Measurements from ENCODE around the gene HECTD4.
"Not testable (repeated sequence)": the region's sequence is repeated elsewhere in the genome, so short reads cannot be mapped to it uniquely, and the experiment has no call there.

The HECTD4 gene

GRCh38 chr12:112162241-112162790 lies 219.9 kb downstream of the HECTD4 start:
- no peak for DNase-seq

DNA sequence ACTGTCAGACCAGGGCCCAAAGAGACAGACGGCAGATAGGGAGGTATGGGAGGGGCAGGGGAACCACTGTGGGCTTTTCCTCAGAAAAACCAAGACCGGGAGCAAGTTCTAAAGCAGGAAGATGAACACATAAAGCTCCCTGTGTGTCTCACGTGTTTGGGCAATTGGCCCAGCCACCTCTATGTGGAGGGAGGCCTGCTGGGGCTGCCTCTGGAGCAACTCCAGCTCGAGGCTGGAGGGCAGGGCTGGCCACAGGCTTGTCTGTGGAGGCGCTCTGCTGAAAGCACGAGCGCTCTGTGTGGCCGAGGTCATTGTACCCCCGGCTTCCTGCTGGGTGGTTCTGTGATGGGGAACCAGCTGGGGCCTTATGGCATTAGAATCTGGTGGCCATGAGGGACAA lies 220.5 kb downstream of the HECTD4 start:
- no peak for DNase-seq

GRCh38 chr12:112160611-112161010 lies 221.6 kb downstream of the HECTD4 start:
- DNase-seq, result no peak

- DNase-seq, result no peak
These were observed 223.1 kb downstream of the HECTD4 start for GRCh38 chr12:112159146-112159541.

- not testable (repeated sequence) for DNase-seq
These were observed 223.6 kb downstream of the HECTD4 start for GRCh38 chr12:112158461-112159145.

DNA sequence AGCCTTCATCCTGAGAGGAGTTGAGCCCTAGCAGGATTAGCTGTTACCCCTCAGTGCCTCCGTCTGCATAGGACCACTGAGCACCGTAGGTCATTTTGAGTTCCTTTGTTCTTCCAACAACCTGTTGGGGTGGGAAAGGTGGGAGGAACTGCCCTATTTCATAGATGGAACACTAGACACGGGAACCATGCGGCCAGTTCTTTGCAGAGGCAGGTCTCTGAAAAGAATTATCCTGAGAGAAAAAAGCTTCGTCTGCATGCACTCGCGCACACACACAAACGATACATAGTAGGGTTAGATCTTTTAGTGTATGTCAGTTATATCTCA lies 228.4 kb downstream of the HECTD4 start:
- DNase-seq, result no peak

DNA sequence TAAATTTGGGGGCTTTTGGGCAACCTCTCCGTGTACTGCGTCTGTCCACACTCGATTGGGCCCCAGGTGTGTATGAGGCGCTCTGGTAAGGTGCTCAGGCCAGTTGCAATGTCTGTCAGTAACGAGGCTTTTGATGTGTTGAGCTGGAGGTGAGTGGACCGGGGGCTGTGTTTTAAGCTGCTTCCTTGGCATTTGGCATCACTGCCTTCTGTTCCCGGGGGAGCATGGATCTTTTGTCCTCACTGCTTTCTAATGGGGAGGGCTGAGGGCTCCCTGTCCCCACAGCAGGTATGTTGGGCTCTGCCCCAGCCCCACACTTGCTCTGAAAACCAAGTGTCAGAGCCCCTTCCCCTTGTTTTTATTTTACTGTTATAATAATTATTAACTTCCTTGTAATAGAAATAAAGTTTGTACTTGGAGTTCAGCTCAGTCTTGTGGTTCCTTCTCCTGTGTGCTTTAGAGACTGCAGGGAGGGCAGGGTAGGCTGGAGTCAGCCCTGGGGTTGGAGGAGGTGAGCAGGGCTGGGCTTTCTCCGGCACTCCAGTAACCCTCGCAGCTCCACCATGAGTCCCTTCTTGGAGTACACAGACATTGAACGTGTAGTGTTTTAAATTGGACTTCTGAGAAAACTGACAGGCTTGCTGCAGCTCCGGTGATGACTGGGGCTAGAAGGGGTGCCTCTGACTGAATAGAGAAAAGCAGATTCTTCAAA lies 228.9 kb downstream of the HECTD4 start:
- no peak for DNase-seq

- DNase-seq, result no peak
These were observed 230.3 kb downstream of the HECTD4 start for GRCh38 chr12:112151766-112152541.

- no peak for DNase-seq
These were observed 232.6 kb downstream of the HECTD4 start for GRCh38 chr12:112149596-112149995.

GRCh38 chr12:112148031-112148513 lies 234.2 kb downstream of the HECTD4 start:
- DNase-seq, result no peak

DNA sequence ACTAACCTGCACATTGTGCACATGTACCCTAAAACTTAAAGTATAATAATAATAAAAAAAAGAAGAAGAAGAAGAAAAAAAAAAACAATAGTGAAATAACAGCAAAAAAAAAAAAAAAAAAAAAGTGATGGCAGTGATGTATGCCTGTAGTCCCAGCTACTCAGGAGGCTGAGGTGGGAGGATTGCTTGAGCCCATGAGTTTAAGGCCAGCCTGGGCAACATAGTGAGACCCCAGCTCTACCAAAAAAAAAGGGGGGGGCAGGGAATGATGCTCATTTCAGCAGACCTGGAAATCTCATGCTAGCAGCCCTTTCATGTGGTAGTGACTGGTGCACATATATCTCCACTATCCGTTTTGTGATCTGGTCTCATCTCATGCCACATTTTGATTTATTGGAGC lies 236.1 kb downstream of the HECTD4 start:
- no peak for DNase-seq

DNA sequence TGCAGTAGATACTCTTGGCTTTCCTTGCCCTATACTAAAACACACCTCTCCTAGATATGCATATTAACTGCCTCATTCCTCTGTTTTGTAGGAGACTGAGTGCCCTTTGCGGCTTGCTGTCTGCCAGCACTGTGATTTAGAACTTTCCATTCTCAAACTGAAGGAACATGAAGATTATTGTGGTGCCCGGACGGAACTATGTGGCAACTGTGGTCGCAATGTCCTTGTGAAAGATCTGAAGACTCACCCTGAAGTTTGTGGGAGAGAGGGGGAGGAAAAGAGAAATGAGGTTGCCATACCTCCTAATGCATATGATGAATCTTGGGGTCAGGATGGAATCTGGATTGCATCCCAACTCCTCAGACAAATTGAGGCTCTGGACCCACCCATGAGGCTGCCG lies 241.5 kb downstream of the HECTD4 start:
- DNase-seq, result no peak

DNA sequence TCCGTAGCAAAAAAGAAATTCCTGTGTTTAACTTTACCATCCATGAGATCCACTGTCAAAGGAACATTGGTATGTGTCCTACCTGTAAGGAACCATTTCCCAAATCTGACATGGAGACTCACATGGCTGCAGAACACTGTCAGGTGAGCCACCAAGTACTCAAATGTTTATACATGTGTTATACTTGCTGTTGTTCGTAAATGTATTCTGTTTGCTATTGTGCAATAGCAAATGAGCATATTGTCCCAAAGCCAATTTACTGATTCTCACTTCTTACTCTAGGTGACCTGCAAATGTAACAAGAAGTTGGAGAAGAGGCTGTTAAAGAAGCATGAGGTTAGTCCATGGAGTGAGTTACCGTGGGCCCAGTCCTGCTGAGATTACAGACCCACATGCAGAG lies 247.5 kb downstream of the HECTD4 start:
- no peak for DNase-seq

DNA sequence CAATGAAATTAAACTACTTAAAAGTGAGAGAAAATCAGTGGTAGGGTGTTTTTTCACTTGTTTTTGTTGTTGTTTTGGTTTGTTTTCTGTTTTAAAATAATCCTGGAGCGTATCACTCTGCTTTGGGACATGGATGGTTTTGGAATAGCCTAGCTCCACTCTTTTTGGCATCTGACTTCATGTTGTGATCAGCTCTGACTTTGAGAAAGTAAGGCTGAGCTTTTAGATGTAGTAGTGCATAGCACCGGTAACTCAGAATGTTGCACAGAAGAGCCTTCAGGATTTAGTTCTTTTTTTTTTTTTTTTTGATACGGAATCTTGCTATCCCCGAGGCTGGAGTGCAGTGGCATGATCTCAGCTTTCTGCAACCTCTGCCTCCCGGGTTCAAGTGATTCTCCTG lies 248.8 kb downstream of the HECTD4 start:
- DNase-seq, result no peak

DNA sequence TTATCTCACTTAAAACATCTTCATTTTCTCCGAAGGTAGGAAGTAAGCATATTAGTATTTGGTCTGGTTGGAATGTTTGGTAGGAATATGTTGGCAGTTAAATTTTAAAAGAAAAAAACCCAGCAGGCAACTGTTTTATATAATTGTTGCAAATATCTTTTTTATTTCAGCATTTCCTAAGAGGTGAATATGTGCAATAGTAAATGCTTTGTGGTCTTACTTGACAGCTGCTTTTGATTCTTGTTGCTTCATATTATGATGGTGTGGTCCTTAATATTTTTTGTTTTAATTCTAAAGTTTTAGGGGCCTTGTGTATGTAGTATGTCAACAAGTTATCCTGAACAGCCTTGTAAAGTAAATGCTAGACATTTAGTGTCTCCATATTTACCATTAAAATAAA lies 250.5 kb downstream of the HECTD4 start:
- DNase-seq, result no peak

DNA sequence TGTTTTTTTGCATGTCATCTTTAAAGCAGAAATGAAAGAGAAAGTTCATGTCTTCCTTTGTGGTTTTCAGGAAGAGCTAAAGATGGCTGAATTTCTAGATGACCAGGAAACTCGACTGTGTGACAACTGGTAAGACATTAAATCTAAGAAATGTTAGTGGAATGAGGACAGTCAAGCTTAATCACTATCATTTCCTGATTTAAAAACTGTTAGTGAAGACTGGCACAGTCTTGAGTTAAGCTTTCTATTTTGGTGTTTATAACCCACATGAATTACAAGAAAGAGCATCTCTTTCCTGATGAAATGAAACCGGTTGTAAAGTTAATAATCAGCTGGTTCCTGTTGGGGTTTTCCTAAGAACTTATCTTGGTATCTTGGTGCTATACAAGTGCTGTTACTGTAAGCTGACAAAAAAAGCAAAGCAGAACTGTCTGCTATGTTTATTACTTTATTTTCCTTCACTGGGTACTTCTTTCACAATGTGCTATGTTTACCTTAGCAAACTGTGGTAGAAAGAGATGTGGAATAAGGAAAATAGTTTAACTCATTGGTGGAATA lies 251.7 kb downstream of the HECTD4 start:
- no peak for DNase-seq

- no peak for DNase-seq
These were observed 255.3 kb downstream of the HECTD4 start for GRCh38 chr12:112126911-112127310.

DNA sequence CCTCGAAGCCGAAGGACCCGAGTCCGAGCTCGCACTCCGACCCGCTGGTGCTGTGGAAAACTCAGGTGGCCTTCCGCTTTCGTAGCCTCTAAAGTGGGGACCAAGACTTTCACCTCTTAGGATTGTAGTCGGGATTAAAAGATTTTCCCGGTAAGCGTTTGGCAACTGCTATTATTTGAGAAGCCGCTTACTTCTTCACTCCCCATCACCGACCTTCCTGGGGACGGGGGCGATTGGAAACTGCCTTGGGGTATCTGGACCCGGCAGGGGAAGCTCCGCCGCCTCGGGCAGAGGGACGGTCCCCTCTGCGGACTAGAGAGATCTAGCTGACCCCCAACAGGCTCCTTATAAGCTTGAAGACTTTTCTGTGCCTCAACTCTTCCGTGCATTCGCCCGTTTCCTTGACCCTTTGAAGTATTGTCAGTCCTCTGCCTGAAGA lies 256.2 kb downstream of the HECTD4 start:
- peak in 1 of 56 donors; percentile 31 for DNase-seq

- DNase-seq, result peak; percentile 80 to 99 (median 97)
These were observed 256.8 kb downstream of the HECTD4 start, which contains the start of gene TRAFD1 for GRCh38 chr12:112125250-112125999. TRAFD1 (plus strand) TSS chr12:112125560; CDS start chr12:112130523, 4,963 bp downstream.

GRCh38 chr12:112124918-112125249 lies 257.3 kb downstream of the HECTD4 start:
- DNase-seq, result no peak

All from nucleus accumbens (tissue), 56 donors.